ENCODE results near the gene HMGCLL1.

Gene HMGCLL1

GRCh38 chr6:55578537-55579363 lies at the start of gene HMGCLL1:
HMGCLL1 (minus strand) TSS chr6:55579192; CDS start chr6:55579055, 137 bp downstream.
- TF ChIP-seq POLR2A (IDR thresholded peaks at IDR 0.05; ENCODE audit: low read depth, low read length), result no peak
- DNase-seq (ENCODE audit: insufficient read length, low spot score), result no peak

GRCh38 chr6:55621993-55622392 lies 43.0 kb upstream of the HMGCLL1 start:
- DNase-seq (ENCODE audit: insufficient read length, low spot score), result no peak
- no peak for TF ChIP-seq POLR2A (IDR thresholded peaks at IDR 0.05; ENCODE audit: low read depth, low read length)
- FAIRE-seq, result no peak

More at GRCh38 chr6:55578537-55579363, at the start of gene HMGCLL1:
- no peak for FAIRE-seq

- no peak for TF ChIP-seq POLR2A (IDR thresholded peaks at IDR 0.05; ENCODE audit: low read depth, low read length)
Observed at GRCh38 chr6:55621244-55621643, 42.3 kb upstream of the HMGCLL1 start.

GRCh38 chr6:55617272-55617671 lies 38.3 kb upstream of the HMGCLL1 start:
- DNase-seq (ENCODE audit: insufficient read length, low spot score) (peak; percentile 2), FAIRE-seq (peak; percentile 96)

More at GRCh38 chr6:55621244-55621643, 42.3 kb upstream of the HMGCLL1 start:
- FAIRE-seq (no peak), DNase-seq (ENCODE audit: insufficient read length, low spot score) (no peak)

GRCh38 chr6:55604021-55604420 lies 25.0 kb upstream of the HMGCLL1 start:
- FAIRE-seq (no peak), DNase-seq (ENCODE audit: insufficient read length, low spot score) (no peak)
- TF ChIP-seq POLR2A (IDR thresholded peaks at IDR 0.05; ENCODE audit: low read depth, low read length), result no peak

More at GRCh38 chr6:55617272-55617671, 38.3 kb upstream of the HMGCLL1 start:
- no peak for TF ChIP-seq POLR2A (IDR thresholded peaks at IDR 0.05; ENCODE audit: low read depth, low read length)

- DNase-seq (ENCODE audit: insufficient read length, low spot score) (no peak), FAIRE-seq (peak; percentile 6)
- TF ChIP-seq POLR2A (IDR thresholded peaks at IDR 0.05; ENCODE audit: low read depth, low read length), result no peak
Observed at GRCh38 chr6:55601120-55601519, 22.1 kb upstream of the HMGCLL1 start.

GRCh38 chr6:55594442-55594841 lies 15.4 kb upstream of the HMGCLL1 start:
- DNase-seq (ENCODE audit: insufficient read length, low spot score) (no peak), FAIRE-seq (peak; percentile 20)
- TF ChIP-seq POLR2A (IDR thresholded peaks at IDR 0.05; ENCODE audit: low read depth, low read length), result no peak

GRCh38 chr6:55584654-55585354 lies 5.8 kb upstream of the HMGCLL1 start:
- FAIRE-seq, result no peak
- DNase-seq (ENCODE audit: insufficient read length, low spot score), result no peak
- no peak for TF ChIP-seq POLR2A (IDR thresholded peaks at IDR 0.05; ENCODE audit: low read depth, low read length)

- DNase-seq (ENCODE audit: insufficient read length, low spot score) (no peak), FAIRE-seq (no peak)
- TF ChIP-seq POLR2A (IDR thresholded peaks at IDR 0.05; ENCODE audit: low read depth, low read length), result no peak
Observed at GRCh38 chr6:55576811-55577210, 2.2 kb downstream of the HMGCLL1 start.

- TF ChIP-seq POLR2A (IDR thresholded peaks at IDR 0.05; ENCODE audit: low read depth, low read length), result no peak
- DNase-seq (ENCODE audit: insufficient read length, low spot score) (no peak), FAIRE-seq (no peak)
Observed at GRCh38 chr6:55574556-55574955, 4.4 kb downstream of the HMGCLL1 start.

- DNase-seq (ENCODE audit: insufficient read length, low spot score) (no peak), FAIRE-seq (no peak)
- no peak for TF ChIP-seq POLR2A (IDR thresholded peaks at IDR 0.05; ENCODE audit: low read depth, low read length)
Observed at GRCh38 chr6:55569638-55570037, 9.4 kb downstream of the HMGCLL1 start.

- no peak for TF ChIP-seq POLR2A (IDR thresholded peaks at IDR 0.05; ENCODE audit: low read depth, low read length)
- FAIRE-seq (no peak), DNase-seq (ENCODE audit: insufficient read length, low spot score) (no peak)
Observed at GRCh38 chr6:55568808-55569439, 10.1 kb downstream of the HMGCLL1 start.

GRCh38 chr6:55567558-55567957 lies 11.4 kb downstream of the HMGCLL1 start:
- FAIRE-seq, result no peak
- DNase-seq (ENCODE audit: insufficient read length, low spot score), result no peak
- TF ChIP-seq POLR2A (IDR thresholded peaks at IDR 0.05; ENCODE audit: low read depth, low read length), result no peak

GRCh38 chr6:55566036-55566710 lies 12.8 kb downstream of the HMGCLL1 start:
- TF ChIP-seq POLR2A (IDR thresholded peaks at IDR 0.05; ENCODE audit: low read depth, low read length), result no peak
- DNase-seq (ENCODE audit: insufficient read length, low spot score) (no peak), FAIRE-seq (no peak)
